Peyer's patch (tissue), 4 donors: ENCODE results near the gene FBXO10. TPM values are rescaled to one million over a fixed set of nuclear protein-coding genes. Genes with fewer than 3 reads are reported as not detected.

Source experiments
- DNase-seq, 3 donors: peaks; one replicate each; pipeline ENCODE4 v3.0.0-alpha.2; 2017 to 2019
- H3K27ac ChIP-seq, 4 donors: fragments of 200-600 bp; sonication (generic); one replicate each; pipeline ENCODE4 v1.5.1; 2016 to 2019
- H3K27me3 ChIP-seq, 2 donors: fragments of 200-600 bp; sonication (generic); one replicate each; pipeline ENCODE4 v1.5.1; 2019
- H3K36me3 ChIP-seq, 3 donors: fragments of 200-600 bp; sonication (generic); one replicate each; pipeline ENCODE4 v1.5.1; 2016 to 2019
- H3K4me1 ChIP-seq, 4 donors: fragments of 200-600 bp; sonication (generic); one replicate each; pipeline ENCODE4 v1.5.1; 2016 to 2019
- H3K4me3 ChIP-seq, 4 donors: fragments of 200-600 bp; sonication (generic); 1 replicate in 3 of 4; 2 replicates in 1 of 4; pipeline ENCODE4 v1.5.1; 2016 to 2019; ENCODE audit warnings: mild to moderate bottlenecking in 1 of 4
- H3K9me3 ChIP-seq, 4 donors: fragments of 200-600 bp; sonication (generic); one replicate each; pipeline ENCODE4 v1.5.1; 2016 to 2019; ENCODE audit warnings: mild to moderate bottlenecking in 1 of 4
- CTCF ChIP-seq, 6 experiments: fragments of 450-650 bp in 4 of 6; fragments of 200-600 bp in 2 of 6; sonication (generic) in 1 of 6; IDR thresholded peaks; one replicate each; pipeline ENCODE4 v1.5.1; 2017 to 2019; ENCODE audit warnings: antibody characterized with exemption in 6 of 6, mild to moderate bottlenecking in 3 of 6, moderate library complexity in 1 of 6
- POLR2A ChIP-seq, 2 donors: fragments of 450-650 bp; IDR thresholded peaks; one replicate each; pipeline ENCODE4 v1.5.1; 2017; ENCODE audit warnings: antibody characterized with exemption in 2 of 2, mild to moderate bottlenecking in 2 of 2, moderate library complexity in 2 of 2
- total RNA-seq, 4 donors: library from RNA; depleted of rRNA; stranded (reverse); fragments of >200 nt; gene quantifications; one replicate each; pipeline ENCODE4 v1.1.0, GENCODE V29; 2016

The FBXO10 gene
- total RNA-seq, 4 donors from 2014 or later, result 1.6 to 12.4 (median 4.2) TPM

GRCh38 chr9:37539634-37540033 lies 36.5 kb downstream of the FBXO10 start:
- DNase-seq, result no peak
- Histone ChIP-seq H3K4me3 (no peak overlapping the region), H3K27ac (no peak overlapping the region), H3K9me3 (no peaks in the 10 kb centered on the region), H3K27me3 (no peaks in the 10 kb centered on the region), H3K36me3 (peaks cover 0 to 4% (median 0%) of the 10 kb centered on the region in 3 donors), H3K4me1 (no peaks in the 10 kb centered on the region)
- TF ChIP-seq POLR2A (IDR thresholded peaks at IDR 0.05), result no peak
- TF ChIP-seq CTCF (IDR thresholded peaks at IDR 0.05), result no peak

GRCh38 chr9:37538099-37538498 lies 38.1 kb downstream of the FBXO10 start:
- Histone ChIP-seq H3K9me3 (no peaks in the 10 kb centered on the region), H3K4me3 (no peak overlapping the region), H3K27me3 (no peaks in the 10 kb centered on the region), H3K36me3 (peaks cover 0 to 4% (median 0%) of the 10 kb centered on the region in 3 donors), H3K27ac (no peak overlapping the region), H3K4me1 (no peaks in the 10 kb centered on the region)
- DNase-seq, result no peak
- TF ChIP-seq CTCF (IDR thresholded peaks at IDR 0.05) (no peak), POLR2A (IDR thresholded peaks at IDR 0.05) (no peak)

GRCh38 chr9:37534901-37535300 lies 41.3 kb downstream of the FBXO10 start:
- no peaks in the 10 kb centered on the region for H3K9me3 ChIP-seq
- no peak for DNase-seq
- no peaks in the 10 kb centered on the region for H3K27me3 ChIP-seq
- no peak for TF ChIP-seq CTCF (IDR thresholded peaks at IDR 0.05)
- TF ChIP-seq POLR2A (IDR thresholded peaks at IDR 0.05), result no peak
- no peak overlapping the region for H3K4me3 ChIP-seq
- peaks cover 0 to 4% (median 0%) of the 10 kb centered on the region in 3 donors for H3K36me3 ChIP-seq
- no peaks in the 10 kb centered on the region for H3K4me1 ChIP-seq
- H3K27ac ChIP-seq, result no peak overlapping the region

- no peak overlapping the region for H3K4me3 ChIP-seq
- no peak for DNase-seq
- TF ChIP-seq POLR2A (IDR thresholded peaks at IDR 0.05), result no peak
- no peak for TF ChIP-seq CTCF (IDR thresholded peaks at IDR 0.05)
- H3K4me1 ChIP-seq, result no peaks in the 10 kb centered on the region
- peaks cover 0 to 4% (median 0%) of the 10 kb centered on the region in 3 donors for H3K36me3 ChIP-seq
- no peaks in the 10 kb centered on the region for H3K9me3 ChIP-seq
- H3K27me3 ChIP-seq, result no peaks in the 10 kb centered on the region
- H3K27ac ChIP-seq, result no peak overlapping the region
These were observed 41.8 kb downstream of the FBXO10 start for GRCh38 chr9:37534412-37534811.

- Histone ChIP-seq H3K27ac (peak overlapping the region; percentile 39 to 75 (median 68)), H3K27me3 (no peaks in the 10 kb centered on the region), H3K4me3 (peak overlapping the region in 1 of 4 donors; percentile 14), H3K4me1 (peaks cover 0 to 5% (median 2%) of the 10 kb centered on the region in 4 donors), H3K36me3 (peaks cover 0 to 11% (median 0%) of the 10 kb centered on the region in 3 donors), H3K9me3 (no peaks in the 10 kb centered on the region)
- peak in 2 of 3 donors; percentile 75 to 82 for DNase-seq
- TF ChIP-seq CTCF (IDR thresholded peaks at IDR 0.05) (no peak), POLR2A (IDR thresholded peaks at IDR 0.05) (no peak)
These were observed 44.5 kb downstream of the FBXO10 start for GRCh38 chr9:37531699-37532098.
